HepG2 (cell line): ENCODE results near the gene VKORC1. TPM values are rescaled to one million over a fixed set of nuclear protein-coding genes. Genes with fewer than 3 reads are reported as not detected.

Experiments
- ASH2L ChIP-seq: fragments of 300-600, 200-600 bp; sonication (generic); IDR thresholded peaks from 2 replicates; pipeline ENCODE4 v1.7.0; 2017; ENCODE audit warnings: low read depth, mild to moderate bottlenecking, moderate library complexity, mixed read lengths, low read length; ENCODE audit not compliant: insufficient read length
- CAMTA2 ChIP-seq: sonication (generic); formaldehyde crosslinking; IDR thresholded peaks from 2 replicates; pipeline ENCODE4 v1.4.0; 2020; ENCODE audit warnings: mild to moderate bottlenecking, missing genetic modification reagents, borderline replicate concordance
- ELK4 ChIP-seq: sonication (generic); formaldehyde crosslinking; IDR thresholded peaks from 2 replicates; pipeline ENCODE4 v1.9.0; 2021; ENCODE audit warnings: missing genetic modification reagents, borderline replicate concordance
- FOXO4 ChIP-seq: sonication (generic); formaldehyde crosslinking; conservative IDR thresholded peaks from 2 replicates; pipeline ENCODE4 v1.8.1; 2023; ENCODE audit warnings: missing genetic modification reagents
- HOXA7 ChIP-seq: sonication (generic); formaldehyde crosslinking; IDR thresholded peaks from 2 replicates; pipeline ENCODE4 v1.8.1; 2022; ENCODE audit warnings: mild to moderate bottlenecking, missing genetic modification reagents, moderate library complexity
- KLF11 ChIP-seq: IDR thresholded peaks from 2 replicates; pipeline ENCODE4 v1.6.1; 2016; ENCODE audit warnings: missing compliant biosample characterization
- MTERF4 ChIP-seq: sonication (generic); formaldehyde crosslinking; IDR thresholded peaks from 2 replicates; pipeline ENCODE4 v1.8.0; 2023; ENCODE audit warnings: mild to moderate bottlenecking, missing genetic modification reagents
- MXD1 ChIP-seq: sonication (generic); formaldehyde crosslinking; IDR thresholded peaks from 2 replicates; pipeline ENCODE4 v1.4.0; 2020; ENCODE audit warnings: mild to moderate bottlenecking, missing genetic modification reagents
- NRL ChIP-seq: sonication (generic); formaldehyde crosslinking; IDR thresholded peaks from 2 replicates; pipeline ENCODE4 v1.5.0; 2020; ENCODE audit warnings: missing genetic modification reagents, mild to moderate bottlenecking, moderate library complexity, borderline replicate concordance
- PAX8 ChIP-seq: sonication (generic); formaldehyde crosslinking; IDR thresholded peaks from 2 replicates; pipeline ENCODE4 v1.8.0; 2022; ENCODE audit warnings: mild to moderate bottlenecking, missing genetic modification reagents, borderline replicate concordance
- PHB2 ChIP-seq: fragments of 450-650 bp; IDR thresholded peaks from 2 replicates; pipeline ENCODE4 v1.6.1; 2018; ENCODE audit not compliant: partially characterized antibody
- RXRA ChIP-seq: sonication (generic); formaldehyde crosslinking; IDR thresholded peaks from 2 replicates; pipeline ENCODE4 v1.5.1; 2020; ENCODE audit warnings: missing genetic modification reagents
- SOX13 ChIP-seq, 3 experiments: fragments of 450-650 bp in 1 of 3; sonication (generic) in 1 of 3; formaldehyde crosslinking in 1 of 3; IDR thresholded peaks in 2 of 3; conservative IDR thresholded peaks in 1 of 3; 2 replicates each; pipeline versions ENCODE4 v1.5.0 to v1.6.1; 2016 to 2020; ENCODE audit warnings: antibody characterized with exemption in 1 of 3, mild to moderate bottlenecking in 1 of 3, missing compliant biosample characterization in 1 of 3, missing genetic modification reagents in 1 of 3, moderate library complexity in 1 of 3
- ZBTB44 ChIP-seq: sonication (generic); formaldehyde crosslinking; IDR thresholded peaks from 2 replicates; pipeline ENCODE4 v1.4.0; 2020; ENCODE audit warnings: missing genetic modification reagents
- ZFP1 ChIP-seq: IDR thresholded peaks from 2 replicates; pipeline ENCODE4 v1.6.1; 2016
- ZNF710 ChIP-seq: sonication (generic); formaldehyde crosslinking; IDR thresholded peaks from 2 replicates; pipeline ENCODE4 v1.5.0; 2020; ENCODE audit warnings: mild to moderate bottlenecking, missing genetic modification reagents, borderline replicate concordance
- ZNF749 ChIP-seq: sonication (generic); formaldehyde crosslinking; IDR thresholded peaks from 2 replicates; pipeline ENCODE4 v1.8.0; 2022; ENCODE audit warnings: mild to moderate bottlenecking, missing genetic modification reagents, moderate library complexity, borderline replicate concordance
- ZNF800 ChIP-seq: sonication (generic); formaldehyde crosslinking; IDR thresholded peaks from 2 replicates; pipeline ENCODE4 v1.4.0; 2020; ENCODE audit warnings: missing genetic modification reagents
- polyA plus RNA-seq, 8 experiments: library from polyadenylated mRNA; depleted of rRNA in 3 of 8; stranded (reverse) in 7 of 8; unstranded in 1 of 8; fragments of >200 nt; fragmentation: Illumina TruSeq in 4 of 8; extraction: Trizol in 4 of 8; gene quantifications; 2 replicates each; pipeline versions ENCODE4 v1.2.1 to v1.2.3, GENCODE V29; 2011 to 2016; ENCODE audit warnings: low read depth in 4 of 8, missing spikeins in 1 of 8, mixed read lengths in 1 of 8; ENCODE audit not compliant: insufficient read depth in 1 of 8
- total RNA-seq, 5 experiments: library from RNA; depleted of rRNA; stranded (reverse); fragments of >200 nt; fragmentation: Illumina TruSeq; extraction: Trizol; gene quantifications; 2 replicates each; pipeline ENCODE4 v1.2.3, GENCODE V29; 2016; ENCODE audit warnings: low read depth in 1 of 5

VKORC1 gene
- total and polyA plus RNA-seq, 2 of the 13 experiments (the other 11 are each of a cell fraction or from before 2014, with no cell fraction given): 141 to 615 TPM

GRCh38 chr16:31105677-31106213, 11.1 kb upstream of the VKORC1 start (continued):
- TF ChIP-seq RXRA (CRISPR knock-in tag): peak; percentile 100
- peak; percentile 96 for TF ChIP-seq MXD1 (CRISPR knock-in tag)
- peak; percentile 89; the same call in 1 of the 2 replicates for TF ChIP-seq ZNF749 (CRISPR knock-in tag)
- peak; percentile 64; the same call in 1 of the 2 replicates for TF ChIP-seq PAX8 (CRISPR knock-in tag)
- peak; percentile 87; the same call in 1 of the 2 replicates for TF ChIP-seq ZBTB44 (CRISPR knock-in tag)
- TF ChIP-seq FOXO4 (CRISPR knock-in tag): 0 out of 2 replicates have a peak, but pooled peaks have one; percentile 97
- peak; percentile 93 for TF ChIP-seq ZNF800 (CRISPR knock-in tag)
- peak; percentile 78; the same call in 1 of the 2 replicates for TF ChIP-seq ZFP1 (CRISPR knock-in tag)
- TF ChIP-seq ELK4 (CRISPR knock-in tag): no peak
- no peak for TF ChIP-seq SOX13 (IDR thresholded peaks at IDR 0.05)
- peak in 1 of 2 experiments; percentile 89; a peak in 2 of 4 replicates for TF ChIP-seq SOX13 (CRISPR knock-in tag; conservative IDR thresholded peaks at IDR 0.05 in 1 of 2, IDR thresholded peaks at IDR 0.05 in 1 of 2)
- 0 out of 2 replicates have a peak, but pooled peaks have one; percentile 71 for TF ChIP-seq KLF11 (CRISPR knock-in tag)
- TF ChIP-seq MTERF4 (CRISPR knock-in tag): peak; percentile 83; the same call in 1 of the 2 replicates
- peak; percentile 92; the same call in 1 of the 2 replicates for TF ChIP-seq ZNF710 (CRISPR knock-in tag)
- TF ChIP-seq NRL: peak; percentile 98
- TF ChIP-seq HOXA7 (CRISPR knock-in tag): no peak
- TF ChIP-seq ASH2L: peak; percentile 50
- no peak for TF ChIP-seq PHB2
- peak; percentile 96 for TF ChIP-seq CAMTA2 (CRISPR knock-in tag)
